NCI-H2171 (cell line): ENCODE data around the gene HTATSF1.

Source experiments
- DNase-seq: peaks from one replicate; lab custom pipeline; 2025; lab: John Stamatoyannopoulos, UW

HTATSF1 gene, protein sequence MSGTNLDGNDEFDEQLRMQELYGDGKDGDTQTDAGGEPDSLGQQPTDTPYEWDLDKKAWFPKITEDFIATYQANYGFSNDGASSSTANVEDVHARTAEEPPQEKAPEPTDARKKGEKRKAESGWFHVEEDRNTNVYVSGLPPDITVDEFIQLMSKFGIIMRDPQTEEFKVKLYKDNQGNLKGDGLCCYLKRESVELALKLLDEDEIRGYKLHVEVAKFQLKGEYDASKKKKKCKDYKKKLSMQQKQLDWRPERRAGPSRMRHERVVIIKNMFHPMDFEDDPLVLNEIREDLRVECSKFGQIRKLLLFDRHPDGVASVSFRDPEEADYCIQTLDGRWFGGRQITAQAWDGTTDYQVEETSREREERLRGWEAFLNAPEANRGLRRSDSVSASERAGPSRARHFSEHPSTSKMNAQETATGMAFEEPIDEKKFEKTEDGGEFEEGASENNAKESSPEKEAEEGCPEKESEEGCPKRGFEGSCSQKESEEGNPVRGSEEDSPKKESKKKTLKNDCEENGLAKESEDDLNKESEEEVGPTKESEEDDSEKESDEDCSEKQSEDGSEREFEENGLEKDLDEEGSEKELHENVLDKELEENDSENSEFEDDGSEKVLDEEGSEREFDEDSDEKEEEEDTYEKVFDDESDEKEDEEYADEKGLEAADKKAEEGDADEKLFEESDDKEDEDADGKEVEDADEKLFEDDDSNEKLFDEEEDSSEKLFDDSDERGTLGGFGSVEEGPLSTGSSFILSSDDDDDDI

GRCh38 chrX:136497556-136498052 lies at the start of gene HTATSF1:
Gene HTATSF1 (plus strand): TSS chrX:136497592. CDS start chrX:136497685, 93 bp downstream.
- no peak for DNase-seq

DNA sequence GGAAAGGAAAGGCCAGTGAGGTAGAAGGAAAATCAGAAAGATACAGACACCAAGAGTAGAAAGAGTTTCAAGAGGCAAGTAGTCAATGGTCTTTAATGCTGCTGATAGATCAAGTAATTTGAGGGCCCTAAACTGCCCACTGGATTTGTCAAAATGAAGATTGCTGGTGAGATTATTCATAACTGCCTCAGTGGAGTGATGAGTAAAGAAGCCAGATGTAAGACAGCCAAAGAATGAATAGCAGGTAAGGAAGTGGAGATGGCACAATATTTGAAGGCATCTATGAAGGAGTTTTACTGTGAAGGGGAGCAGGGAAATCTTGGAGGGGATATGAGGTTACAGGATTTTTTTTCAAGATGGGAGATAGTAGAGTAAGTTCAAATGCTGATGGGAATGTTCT lies 49.4 kb upstream of the HTATSF1 start:
- no peak for DNase-seq

DNA sequence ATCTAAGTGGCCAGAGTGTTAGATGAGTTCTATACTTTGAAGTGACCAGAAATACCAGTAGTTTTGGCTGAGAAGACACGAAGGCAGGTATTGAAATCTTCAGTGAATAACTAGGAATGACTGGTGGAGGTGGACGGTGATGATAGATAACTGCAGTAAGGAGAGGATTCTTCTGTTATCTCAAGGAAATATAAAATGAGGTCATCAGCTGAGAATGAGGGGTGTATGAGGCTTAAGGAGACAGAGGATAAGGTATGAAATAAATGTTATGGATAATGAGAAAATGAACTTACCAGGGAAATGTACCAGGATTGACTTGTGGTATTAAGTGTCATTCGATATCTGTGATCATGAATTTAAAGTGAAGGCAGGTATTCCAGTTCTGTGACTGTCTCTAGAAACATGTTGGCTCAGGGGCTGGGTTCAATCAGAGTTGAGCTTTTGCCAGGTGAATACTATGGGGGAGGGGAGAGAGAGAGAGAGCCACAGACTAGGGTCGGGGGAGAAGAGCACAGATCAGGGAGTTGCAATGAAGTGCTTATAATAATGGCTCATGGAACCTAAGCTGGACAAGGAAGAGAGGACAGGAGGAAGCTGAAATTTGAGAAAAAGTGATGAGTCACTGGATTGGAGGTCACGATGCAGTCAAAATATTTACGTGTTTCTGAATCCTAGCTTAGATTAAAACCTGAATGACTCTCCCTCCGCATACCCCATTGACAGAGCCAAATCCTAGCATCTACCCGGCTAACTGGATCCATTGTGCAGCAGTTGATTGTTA lies 47.2 kb upstream of the HTATSF1 start:
- DNase-seq, result no peak

- no peak for DNase-seq
Measured at GRCh38 chrX:136452614-136453013, 44.8 kb upstream of the HTATSF1 start.

DNA sequence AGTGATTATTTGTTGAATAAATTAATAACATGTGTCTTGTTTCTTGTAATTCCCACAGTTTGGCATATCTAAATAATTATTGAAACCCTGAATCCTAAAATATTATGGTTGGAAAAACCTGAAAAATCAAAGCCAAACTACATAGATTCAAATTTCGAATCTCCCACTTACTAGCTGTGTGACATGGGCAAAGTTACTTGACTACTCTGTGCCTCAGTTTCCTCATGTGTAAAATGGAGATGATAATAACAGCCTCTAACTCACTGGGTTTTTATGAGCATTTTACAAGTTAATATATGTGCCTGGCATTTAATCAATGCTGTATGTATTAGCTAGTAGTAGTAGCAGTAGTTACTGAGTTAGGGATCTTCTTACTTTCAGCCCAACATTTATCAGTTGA lies 44.3 kb upstream of the HTATSF1 start:
- no peak for DNase-seq

GRCh38 chrX:136453771-136454170 lies 43.6 kb upstream of the HTATSF1 start:
- no peak for DNase-seq

DNA sequence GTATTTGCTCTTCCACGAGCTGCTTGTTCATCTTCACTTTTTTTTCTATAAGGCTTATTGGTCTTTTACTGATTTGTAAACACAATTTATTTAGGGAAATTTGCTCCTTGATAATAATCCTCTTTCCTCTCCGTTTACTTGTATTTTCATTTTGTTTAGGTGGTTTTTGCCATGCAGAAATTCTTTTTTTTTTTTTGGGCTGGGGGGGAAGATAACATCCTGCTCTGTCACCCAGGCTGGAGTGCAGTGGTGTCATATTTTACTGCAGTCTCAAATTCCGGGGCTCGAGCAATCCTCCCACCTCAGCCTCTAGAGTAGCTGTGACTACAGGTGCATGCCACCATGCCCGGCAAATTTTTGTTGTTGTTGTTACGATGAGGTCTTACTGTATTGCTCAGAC lies 41.3 kb upstream of the HTATSF1 start:
- DNase-seq, result no peak

DNA sequence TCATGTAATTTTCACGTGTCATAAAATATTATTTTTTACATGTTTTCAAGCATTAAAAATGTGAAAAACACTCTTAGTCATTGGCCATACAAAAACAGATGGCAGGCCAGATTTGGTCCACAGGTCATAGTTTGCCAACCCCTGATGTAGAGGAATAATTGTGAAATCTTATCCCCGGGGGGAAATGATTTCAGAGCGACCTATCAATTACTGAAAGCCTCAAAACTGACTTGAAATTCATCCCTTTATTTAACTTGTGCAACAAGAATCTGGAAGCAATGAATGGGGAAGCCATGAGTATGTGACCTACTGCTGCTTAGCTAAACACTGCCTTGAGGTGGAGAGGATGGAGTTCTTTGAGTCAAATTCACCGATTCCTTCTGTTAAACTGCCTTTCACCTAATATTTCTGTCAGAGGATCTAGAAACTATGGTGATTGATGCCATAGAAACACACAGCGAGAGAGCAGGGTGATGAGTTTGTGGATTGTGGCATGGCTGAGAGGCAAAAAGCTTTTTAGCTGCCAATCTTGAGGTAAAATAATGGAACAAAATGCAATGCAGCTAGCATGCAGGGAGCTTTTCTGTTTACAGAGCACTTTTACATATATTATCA lies 40.0 kb upstream of the HTATSF1 start:
- DNase-seq, result no peak

DNA sequence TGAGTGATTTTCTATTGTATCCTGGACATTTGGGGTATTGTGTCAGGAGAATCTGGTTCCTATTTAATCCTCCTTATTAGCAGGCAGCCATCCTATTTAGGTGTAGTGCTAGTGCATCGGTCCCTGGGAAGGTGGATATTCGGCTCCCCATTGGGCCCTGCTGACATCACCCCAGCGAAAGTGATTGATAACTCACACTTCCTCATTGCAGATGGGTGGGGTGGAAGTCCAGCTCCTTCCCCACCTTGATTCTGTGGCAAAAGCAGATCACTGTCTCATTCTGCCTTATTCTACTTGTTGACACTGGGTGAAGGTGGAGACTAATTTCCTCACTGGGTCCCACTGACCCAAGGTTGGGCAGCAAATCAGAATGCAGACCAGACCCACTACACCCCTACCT lies 32.8 kb upstream of the HTATSF1 start:
- DNase-seq, result no peak

DNA sequence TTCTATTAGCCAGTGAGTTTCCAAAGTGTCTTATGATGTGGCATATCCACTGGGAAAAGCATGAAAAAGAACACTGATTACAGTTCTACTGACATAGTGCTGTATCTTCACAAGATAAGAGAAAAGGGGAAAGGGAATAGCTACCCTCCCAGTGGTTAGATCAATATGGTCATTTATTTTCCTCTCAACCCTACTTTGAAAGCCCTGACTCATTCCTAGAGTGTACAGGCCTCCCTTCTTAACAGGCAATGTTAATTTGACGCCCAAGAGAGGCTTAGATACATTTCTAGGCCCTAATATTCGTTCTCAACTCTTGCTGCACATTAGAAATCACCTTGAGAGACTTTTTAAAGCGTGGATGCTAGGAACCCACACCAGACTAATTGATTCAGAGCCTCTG lies 30.1 kb upstream of the HTATSF1 start:
- DNase-seq, result no peak

- no peak for DNase-seq
Measured at GRCh38 chrX:136468391-136469103, 28.8 kb upstream of the HTATSF1 start.

- no peak for DNase-seq
Measured at GRCh38 chrX:136473663-136474062, 23.7 kb upstream of the HTATSF1 start.

DNA sequence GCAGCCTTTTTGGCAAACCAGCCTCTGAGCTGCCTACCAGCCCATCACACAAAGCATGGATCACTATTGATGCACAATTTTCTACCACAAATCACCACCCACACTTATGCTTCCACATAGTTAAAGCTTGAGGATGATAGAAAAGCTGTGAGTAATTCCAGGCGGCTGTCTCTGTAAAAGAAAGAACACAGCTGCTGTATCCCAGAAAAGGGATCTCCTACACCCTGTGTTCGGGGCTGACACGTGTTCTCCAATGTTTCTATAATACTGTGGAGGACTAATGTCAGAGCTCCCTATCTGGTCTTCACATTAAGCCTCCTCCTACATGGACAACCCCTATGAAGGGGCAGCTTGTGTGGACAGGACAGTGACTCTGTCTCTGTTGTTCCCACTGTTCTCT lies 22.2 kb upstream of the HTATSF1 start:
- no peak for DNase-seq

DNA sequence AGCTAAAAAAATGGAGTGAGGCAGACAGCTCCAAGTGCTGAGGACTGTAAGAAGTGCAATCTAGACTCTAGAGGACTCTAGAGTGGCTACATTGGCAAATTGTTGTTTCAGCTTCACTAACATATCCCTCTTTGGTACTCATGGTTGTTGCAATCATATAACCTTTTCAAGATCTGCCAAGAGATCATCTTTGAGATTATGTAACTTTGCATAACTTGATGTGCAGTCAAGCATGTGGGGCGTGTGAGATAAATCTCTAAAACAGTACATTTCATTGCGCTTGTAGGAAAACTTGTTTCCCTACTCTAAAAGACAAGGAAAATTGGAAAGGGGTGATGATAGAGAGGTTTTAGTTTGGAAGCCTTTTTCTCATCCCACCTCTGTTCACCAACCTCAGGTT lies 20.9 kb upstream of the HTATSF1 start:
- no peak for DNase-seq

DNA sequence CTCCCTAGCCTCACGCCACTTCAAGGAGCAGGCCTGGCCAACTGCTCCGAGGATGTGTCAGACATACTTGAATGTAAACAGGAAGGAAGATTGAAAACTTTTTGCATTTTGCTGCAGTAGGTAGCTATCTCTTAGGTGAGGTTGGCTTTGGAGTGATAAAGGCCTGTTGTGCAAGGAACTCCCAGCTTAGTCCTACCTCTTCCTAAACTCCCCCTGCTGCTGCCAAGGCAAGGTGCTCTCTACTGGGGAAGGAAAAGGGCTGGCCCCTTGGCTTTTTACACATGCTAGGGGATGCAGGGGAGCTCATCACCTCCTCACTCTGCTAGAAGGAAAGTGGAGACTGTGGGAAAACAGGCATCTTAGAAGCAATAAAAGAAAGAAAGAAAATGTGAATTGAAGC lies 20.4 kb upstream of the HTATSF1 start:
- no peak for DNase-seq

- DNase-seq, result no peak
Measured at GRCh38 chrX:136480383-136480782, 17.0 kb upstream of the HTATSF1 start.

DNA sequence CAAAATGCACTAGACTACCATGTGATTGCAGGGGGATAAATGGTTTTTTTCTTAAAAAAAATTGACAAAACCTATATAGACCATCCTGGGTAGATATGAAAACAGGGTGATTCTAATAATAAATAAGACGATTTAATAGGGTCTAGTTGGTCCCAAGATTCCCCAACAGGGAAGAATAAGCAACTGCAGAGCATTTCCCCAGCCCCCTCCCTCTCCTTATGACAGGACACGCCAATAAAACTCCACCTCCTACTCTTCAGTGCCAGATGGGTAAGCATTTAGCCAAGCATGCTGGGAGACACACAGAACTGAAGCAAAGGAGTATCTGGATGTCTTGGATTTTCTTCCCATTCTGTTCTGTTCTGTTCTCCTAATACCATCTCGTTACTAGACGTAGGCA lies 9.7 kb upstream of the HTATSF1 start, which contains the start of gene BRS3:
Gene BRS3, plus strand, starts transcription at position 301 of the 400 bp plus-strand sequence. CDS start 168 bp downstream, outside the sequence.
- no peak for DNase-seq

DNA sequence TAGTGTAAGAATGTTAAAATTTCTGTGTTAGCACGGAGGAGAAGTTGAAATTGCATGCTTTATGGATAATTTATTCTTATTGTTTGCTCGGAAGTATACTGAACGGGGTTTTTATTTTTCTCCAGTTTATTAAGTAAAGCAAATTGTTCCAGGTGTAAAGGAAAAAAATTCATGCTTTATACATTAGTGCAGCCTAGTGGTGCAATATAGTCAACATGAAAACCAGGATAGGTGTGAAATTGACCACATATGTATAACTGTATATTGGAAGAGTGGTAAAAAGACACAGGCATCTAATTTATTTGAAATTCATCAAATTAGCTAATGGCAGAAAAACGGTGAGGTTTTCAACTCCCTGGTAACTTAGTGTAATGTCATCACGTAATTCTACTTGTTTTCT lies 8.7 kb upstream of the HTATSF1 start:
- DNase-seq, result no peak

DNA sequence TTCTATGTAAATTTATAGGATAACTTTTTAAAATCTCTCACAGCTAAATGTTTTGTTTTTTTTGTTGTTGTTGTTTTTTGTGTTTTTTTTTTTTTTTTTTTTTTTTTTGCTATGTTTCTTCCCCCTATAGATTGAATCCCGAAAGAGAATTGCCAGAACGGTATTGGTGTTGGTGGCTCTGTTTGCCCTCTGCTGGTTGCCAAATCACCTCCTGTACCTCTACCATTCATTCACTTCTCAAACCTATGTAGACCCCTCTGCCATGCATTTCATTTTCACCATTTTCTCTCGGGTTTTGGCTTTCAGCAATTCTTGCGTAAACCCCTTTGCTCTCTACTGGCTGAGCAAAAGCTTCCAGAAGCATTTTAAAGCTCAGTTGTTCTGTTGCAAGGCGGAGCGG lies 5.6 kb upstream of the HTATSF1 start:
- no peak for DNase-seq

GRCh38 chrX:136493011-136493410 lies 4.4 kb upstream of the HTATSF1 start:
- no peak for DNase-seq

DNA sequence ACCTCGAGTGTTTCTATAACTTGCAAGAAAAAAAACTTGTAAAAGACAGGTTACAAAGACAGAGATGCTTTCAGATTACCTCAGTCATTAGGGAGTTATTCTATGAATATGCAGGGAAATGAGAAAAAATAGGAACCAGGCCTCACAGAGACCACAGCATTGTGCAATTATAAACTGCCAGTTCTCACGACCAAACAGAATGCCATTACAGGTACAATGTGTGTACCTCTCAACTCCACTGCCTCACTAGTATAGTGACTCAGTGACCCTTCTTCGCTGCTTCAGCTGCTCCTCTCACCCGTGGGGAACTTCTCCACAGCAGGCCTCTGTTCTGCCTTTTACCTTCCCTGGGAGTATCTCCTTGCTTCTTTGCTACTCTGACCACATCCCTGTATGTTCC lies 2.3 kb upstream of the HTATSF1 start:
- DNase-seq, result no peak
